Subcutaneous adipose tissue (tissue), 4 donors: ENCODE measurements around the gene ETS2. TPM values are rescaled to one million over a fixed set of nuclear protein-coding genes. Genes with fewer than 3 reads are reported as not detected.

ENCODE experiments used
- total RNA-seq, 4 donors: library from RNA; depleted of rRNA; stranded (reverse); fragments of >200 nt; gene quantifications; one replicate each; pipeline ENCODE4 v1.1.0, GENCODE V29; 2016
- TF ChIP-seq, protein P1 (sequence below): fragments of 450-650 bp; IDR thresholded peaks from one replicate; pipeline ENCODE4 v1.5.1; 2016; ENCODE audit warnings: low read depth, mild to moderate bottlenecking, control low read depth, antibody characterized with exemption, moderate library complexity

The ETS2 gene
- total RNA-seq, 4 donors from 2014 or later = 53.5 to 68.7 (median 56.0) TPM

DNA sequence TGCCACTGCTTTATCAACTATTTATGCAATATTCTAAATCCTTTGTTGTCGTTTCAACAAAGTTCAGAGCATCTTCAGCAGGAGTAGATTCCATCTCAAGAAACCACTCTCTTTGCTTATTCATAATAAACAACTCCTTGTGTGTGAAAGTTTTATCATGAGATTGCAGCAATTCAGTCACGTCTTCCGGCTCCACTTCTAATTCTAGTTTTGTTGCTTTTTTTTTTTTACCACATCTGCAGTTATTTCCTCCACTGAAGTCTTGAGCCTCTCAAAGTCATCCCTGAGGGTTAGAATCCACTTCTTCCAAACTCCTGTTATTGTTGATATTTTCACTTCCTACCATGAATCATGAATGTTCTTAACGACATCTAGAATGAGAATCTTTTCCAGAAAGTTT lies 14.8 kb upstream of the ETS2 start:
- TF ChIP-seq, protein P1, sequence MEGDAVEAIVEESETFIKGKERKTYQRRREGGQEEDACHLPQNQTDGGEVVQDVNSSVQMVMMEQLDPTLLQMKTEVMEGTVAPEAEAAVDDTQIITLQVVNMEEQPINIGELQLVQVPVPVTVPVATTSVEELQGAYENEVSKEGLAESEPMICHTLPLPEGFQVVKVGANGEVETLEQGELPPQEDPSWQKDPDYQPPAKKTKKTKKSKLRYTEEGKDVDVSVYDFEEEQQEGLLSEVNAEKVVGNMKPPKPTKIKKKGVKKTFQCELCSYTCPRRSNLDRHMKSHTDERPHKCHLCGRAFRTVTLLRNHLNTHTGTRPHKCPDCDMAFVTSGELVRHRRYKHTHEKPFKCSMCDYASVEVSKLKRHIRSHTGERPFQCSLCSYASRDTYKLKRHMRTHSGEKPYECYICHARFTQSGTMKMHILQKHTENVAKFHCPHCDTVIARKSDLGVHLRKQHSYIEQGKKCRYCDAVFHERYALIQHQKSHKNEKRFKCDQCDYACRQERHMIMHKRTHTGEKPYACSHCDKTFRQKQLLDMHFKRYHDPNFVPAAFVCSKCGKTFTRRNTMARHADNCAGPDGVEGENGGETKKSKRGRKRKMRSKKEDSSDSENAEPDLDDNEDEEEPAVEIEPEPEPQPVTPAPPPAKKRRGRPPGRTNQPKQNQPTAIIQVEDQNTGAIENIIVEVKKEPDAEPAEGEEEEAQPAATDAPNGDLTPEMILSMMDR = no peak

DNA sequence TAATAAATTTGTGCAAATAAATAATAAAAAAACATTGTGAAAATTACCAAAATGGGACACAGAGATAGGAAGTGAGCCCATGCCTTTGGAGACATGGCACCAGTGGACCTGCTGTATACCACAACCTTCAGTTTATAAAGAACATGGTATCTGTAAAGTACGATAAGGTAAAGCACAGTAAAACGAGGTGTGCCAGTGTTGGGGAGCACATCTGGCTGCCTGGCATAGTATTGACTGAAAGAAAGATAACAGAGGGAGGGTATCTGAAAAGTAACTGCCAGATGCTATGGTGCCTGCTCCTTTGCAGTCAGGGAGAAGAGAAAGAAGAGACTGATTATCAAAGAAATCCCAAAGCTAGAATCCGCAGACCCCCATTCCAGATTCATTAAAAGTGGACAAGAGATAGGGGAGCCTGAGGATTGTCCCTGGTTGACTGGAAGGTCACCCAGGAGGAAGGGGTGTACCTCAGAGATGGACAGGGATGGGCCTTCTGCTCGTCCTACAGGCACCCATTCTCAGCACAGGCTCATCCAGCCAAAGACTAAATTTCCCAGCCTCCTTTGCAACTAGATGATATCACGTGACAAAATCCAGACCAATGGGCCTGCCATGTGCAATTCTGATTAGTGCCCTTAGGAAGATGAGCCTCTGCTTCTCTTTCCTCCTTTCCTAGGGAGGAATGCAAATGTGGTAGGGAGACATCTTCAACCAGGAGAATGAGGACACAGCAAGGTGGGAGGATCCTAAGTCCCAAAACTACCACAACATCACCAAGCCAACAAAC lies 12.9 kb upstream of the ETS2 start:
- TF ChIP-seq, protein P1 = no peak

DNA sequence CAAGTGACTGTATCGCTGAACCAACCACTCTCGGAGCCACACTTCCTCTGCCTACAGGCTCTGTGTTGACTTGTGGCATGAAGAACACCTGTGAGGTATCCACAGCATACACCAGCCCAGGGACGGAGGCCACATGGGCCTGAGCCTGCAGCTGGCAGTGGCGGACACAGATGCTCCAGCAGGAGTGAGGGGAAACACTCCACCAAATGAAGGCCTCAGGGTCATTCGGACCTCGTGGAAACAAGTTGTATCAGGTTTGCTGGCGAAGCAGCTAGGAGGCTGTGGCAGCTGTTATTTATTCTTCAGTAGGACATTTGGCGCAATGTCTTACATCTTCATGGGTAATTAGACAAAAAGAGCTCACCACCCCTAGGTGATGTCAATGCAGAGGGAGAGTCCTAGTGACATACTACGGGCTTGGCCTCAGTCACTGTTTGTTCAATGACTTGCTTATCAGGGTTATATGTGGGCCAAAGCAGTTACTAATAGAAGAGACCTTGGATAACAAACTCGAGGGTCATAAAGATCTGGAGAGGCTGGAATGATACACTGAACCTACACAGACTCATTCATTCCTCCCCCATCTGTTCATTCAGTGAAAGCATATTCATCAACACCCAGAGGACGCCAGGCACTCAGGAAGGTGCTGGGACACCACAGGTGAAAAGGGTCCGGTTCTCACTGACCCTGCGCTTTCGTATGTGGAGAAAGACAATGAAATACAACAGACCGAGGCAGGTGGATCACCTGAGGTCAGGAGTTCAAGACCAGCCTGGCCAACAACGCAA lies 11.6 kb upstream of the ETS2 start:
- TF ChIP-seq, protein P1 = no peak

DNA sequence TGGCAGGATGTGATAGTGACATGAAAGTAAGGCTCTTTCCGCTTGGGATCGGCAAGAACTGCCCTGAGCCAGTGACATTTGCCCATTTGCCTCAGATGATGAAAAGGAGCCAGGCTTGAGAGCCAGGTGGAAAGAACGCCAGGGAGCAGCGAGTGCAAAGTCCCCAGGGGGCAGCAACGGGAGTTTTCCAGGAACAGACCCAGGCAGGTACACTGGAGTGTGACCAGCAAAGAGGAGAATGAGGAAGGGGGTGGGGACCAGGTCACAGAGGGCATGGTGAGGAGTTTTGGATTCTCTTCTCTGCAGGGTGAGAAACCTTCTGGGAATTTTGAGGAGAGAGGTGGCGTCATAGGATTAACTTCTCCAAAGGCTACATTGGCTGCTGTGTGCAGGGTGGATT lies 10.8 kb upstream of the ETS2 start:
- TF ChIP-seq, protein P1 = no peak

DNA sequence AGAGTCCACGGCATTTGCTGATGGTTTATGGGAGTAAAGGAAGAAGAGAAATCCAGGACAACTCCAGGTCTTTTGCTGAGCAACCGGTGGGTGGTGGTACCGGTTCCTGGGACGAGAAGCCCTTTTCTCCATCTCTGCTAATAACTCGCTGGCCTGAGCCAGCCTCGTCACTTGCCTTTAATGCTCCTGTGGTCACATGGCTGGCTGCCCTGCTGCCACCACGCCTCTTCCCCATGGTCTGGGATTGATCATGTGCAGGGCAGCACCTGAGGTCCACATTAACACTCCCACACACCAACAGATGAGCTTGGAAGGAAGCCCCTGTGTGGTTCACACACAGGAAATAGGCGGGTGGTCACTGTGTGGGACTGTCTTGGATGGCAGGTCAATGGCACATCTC lies 10.3 kb upstream of the ETS2 start:
- TF ChIP-seq, protein P1 = no peak

DNA sequence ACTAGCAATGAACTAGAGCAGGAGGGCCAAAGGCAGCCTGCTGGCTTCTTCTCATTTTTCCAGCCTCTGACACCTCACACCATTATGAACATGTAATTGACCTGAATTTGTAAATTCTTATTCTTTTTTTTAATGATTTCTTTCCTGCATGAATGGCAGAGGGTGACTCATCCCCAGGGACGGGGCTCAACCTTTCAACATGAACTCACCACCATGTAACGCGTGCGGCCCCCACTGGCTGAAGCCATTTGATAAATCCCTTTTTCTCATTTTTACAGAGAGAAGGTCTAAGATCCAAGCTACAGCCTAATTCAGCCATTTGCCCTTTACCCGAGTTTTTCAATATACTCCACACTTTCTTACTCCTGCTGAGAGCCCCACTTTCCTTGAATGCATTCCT lies 9.3 kb upstream of the ETS2 start:
- TF ChIP-seq, protein P1 = no peak

DNA sequence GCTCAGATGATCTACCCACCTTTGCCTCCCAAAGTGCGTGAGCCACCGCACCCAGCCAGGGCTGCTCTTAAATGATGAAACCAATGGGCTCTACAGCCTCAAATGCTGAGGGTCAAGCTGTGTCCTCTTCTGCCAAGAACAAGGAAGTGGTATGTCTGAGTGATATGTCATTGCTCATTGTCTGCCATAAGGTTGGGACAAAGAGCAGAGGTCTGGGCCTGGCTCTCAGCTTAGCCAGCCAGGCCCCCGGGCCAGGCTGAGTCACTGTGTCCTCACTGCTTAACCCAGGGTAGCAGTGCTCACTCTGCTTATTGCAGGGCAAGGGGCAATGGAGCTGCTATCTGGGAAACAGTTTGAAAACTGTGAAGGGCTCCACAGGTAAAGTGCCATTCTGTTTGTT lies 8.3 kb upstream of the ETS2 start:
- TF ChIP-seq, protein P1 = no peak
